Body of pancreas (tissue), 4 donors: Measurements from ENCODE around the gene KAT2A. TPM values are rescaled to one million over a fixed set of nuclear protein-coding genes. Genes with fewer than 3 reads are reported as not detected.
A peak's percentile ranks its signal among the peaks of the same experiment; 100 is the strongest.

Source experiments
- ATAC-seq: fragments of 150-250 bp; one replicate; pipeline ENCODE4 v1.9.1; 2016
- DNase-seq, 4 donors: peaks; one replicate each; pipeline ENCODE4 v3.0.0-alpha.2; 2019
- H3K27ac ChIP-seq, 4 donors: fragments of 200-600 bp; sonication (generic); 1 replicate in 3 of 4; 2 replicates in 1 of 4; pipeline versions ENCODE4 v1.5.1 to v1.6.1; 2016 to 2019; ENCODE audit warnings: mild to moderate bottlenecking in 1 of 4, mixed read lengths in 1 of 4, moderate library complexity in 1 of 4
- H3K27me3 ChIP-seq, 2 donors: fragments of 200-600 bp; sonication (generic); one replicate each; pipeline ENCODE4 v1.6.0; 2016; ENCODE audit warnings: mild to moderate bottlenecking in 1 of 2
- H3K36me3 ChIP-seq, 2 donors: fragments of 200-600 bp; sonication (generic); replicated peaks in 1 of 2; 2 replicates each; pipeline ENCODE4 v1.5.1; 2016; ENCODE audit warnings: low read depth in 2 of 2; ENCODE audit not compliant: insufficient read depth in 1 of 2
- H3K4me1 ChIP-seq: fragments of 200-600 bp; sonication (generic); one replicate; pipeline ENCODE4 v1.6.0; 2016
- H3K4me3 ChIP-seq, 2 donors: fragments of 200-600 bp; sonication (generic); 1 replicate in 1 of 2; 2 replicates in 1 of 2; pipeline ENCODE4 v1.5.1; 2016 to 2019
- H3K9me3 ChIP-seq, 3 donors: fragments of 200-600 bp; sonication (generic); 1 replicate in 2 of 3; 2 replicates in 1 of 3; pipeline ENCODE4 v1.5.1; 2016
- POLR2A ChIP-seq, 3 donors: fragments of 450-650 bp; IDR thresholded peaks; one replicate each; pipeline ENCODE4 v1.6.1; 2016; ENCODE audit warnings: antibody characterized with exemption in 3 of 3, mild to moderate bottlenecking in 2 of 3
- WGBS, 2 donors: methylation state at CpG; one replicate each; pipeline ENCODE4 v1.1.5; 2017; 5-methylcytosine and 5-hydroxymethylcytosine counted together
- intact Hi-C: fragments of 100-400 bp; cut with DNase I; formaldehyde crosslinking; loops from one replicate; pipeline ENCODE4 v1.15.1; 2023
- total RNA-seq, 2 donors: library from RNA; depleted of rRNA; stranded (reverse); fragments of >200 nt; gene quantifications; one replicate each; pipeline ENCODE4 v1.1.0, GENCODE V29; 2016
- TF ChIP-seq, protein P1 (sequence below), 7 experiments: fragments of 450-650 bp in 4 of 7; fragments of 200-600 bp in 3 of 7; sonication (generic) in 3 of 7; IDR thresholded peaks; one replicate each; pipeline ENCODE4 v1.5.1; 2016 to 2019; ENCODE audit warnings: antibody characterized with exemption in 7 of 7

The KAT2A gene
- total RNA-seq, 2 donors from 2014 or later: 50.6 to 58.7 TPM

DNA sequence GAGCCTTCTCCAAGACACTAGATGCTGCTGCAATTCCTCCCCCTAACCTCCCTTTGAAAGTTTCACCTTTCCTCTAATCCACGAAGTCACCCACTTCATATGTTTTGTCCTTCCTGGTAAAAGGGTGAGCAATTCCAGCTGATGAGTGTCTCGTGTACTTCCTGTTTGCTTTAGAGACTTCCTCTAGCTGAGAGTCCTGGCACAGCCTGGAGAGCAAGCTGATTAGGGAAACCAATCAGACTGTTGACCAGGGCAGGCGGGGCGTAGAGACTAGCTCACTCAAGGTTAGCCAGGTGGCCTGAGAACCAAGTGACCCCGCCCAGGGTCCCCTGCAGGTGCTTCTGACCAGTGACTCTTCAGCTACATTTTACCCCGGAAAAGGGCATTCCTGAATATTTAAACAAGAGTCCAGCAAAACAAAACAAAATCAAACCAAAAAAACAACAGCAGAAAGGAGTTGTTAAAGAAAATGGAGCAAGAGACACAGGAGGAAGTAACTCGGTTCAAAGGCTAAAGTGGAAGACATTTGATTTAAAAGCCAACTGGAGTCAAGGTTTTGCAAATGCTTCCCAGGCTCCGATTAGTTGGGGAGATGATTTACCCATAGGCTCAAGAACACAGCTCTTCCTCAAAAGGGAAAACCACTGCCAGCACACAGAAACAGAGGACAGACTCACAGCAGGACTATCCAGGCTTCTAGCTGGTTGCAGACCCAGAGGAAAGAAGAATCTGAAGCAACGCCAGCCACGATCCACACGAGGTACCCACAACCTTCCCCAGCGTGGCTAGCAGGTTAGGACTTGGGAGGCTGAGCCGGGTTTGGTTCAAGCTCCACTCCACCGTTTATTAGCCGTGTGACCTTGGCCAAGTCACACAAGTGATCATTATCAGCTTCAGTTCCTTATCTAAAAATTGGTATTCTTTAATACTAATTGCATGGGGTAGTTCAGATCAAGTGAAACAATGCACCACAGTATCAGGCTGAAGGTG is 14.8 kb upstream of the KAT2A start:
- H3K36me3 ChIP-seq: no peaks in the 10 kb centered on the region
- H3K27ac ChIP-seq: peak overlapping the region; percentile 85 to 95 (median 92)
- no peaks in the 10 kb centered on the region for H3K9me3 ChIP-seq
- no peaks in the 10 kb centered on the region for H3K27me3 ChIP-seq
- 6 to 15% methylated on average over 15 of the region's 15 CpGs for WGBS, 2 donors
- DNase-seq (peak; percentile 91 to 97 (median 96)), ATAC-seq (peak; percentile 93)
- intact Hi-C loops: no loop called here
- no peak overlapping the region for H3K4me3 ChIP-seq
- peaks cover 78% of the 10 kb centered on the region for H3K4me1 ChIP-seq
- TF ChIP-seq, protein P1, sequence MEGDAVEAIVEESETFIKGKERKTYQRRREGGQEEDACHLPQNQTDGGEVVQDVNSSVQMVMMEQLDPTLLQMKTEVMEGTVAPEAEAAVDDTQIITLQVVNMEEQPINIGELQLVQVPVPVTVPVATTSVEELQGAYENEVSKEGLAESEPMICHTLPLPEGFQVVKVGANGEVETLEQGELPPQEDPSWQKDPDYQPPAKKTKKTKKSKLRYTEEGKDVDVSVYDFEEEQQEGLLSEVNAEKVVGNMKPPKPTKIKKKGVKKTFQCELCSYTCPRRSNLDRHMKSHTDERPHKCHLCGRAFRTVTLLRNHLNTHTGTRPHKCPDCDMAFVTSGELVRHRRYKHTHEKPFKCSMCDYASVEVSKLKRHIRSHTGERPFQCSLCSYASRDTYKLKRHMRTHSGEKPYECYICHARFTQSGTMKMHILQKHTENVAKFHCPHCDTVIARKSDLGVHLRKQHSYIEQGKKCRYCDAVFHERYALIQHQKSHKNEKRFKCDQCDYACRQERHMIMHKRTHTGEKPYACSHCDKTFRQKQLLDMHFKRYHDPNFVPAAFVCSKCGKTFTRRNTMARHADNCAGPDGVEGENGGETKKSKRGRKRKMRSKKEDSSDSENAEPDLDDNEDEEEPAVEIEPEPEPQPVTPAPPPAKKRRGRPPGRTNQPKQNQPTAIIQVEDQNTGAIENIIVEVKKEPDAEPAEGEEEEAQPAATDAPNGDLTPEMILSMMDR (IDR thresholded peaks at IDR 0.05): peak in 2 of 7 experiments; percentile 21 to 30
- peak; percentile 46 to 62 (median 59) for TF ChIP-seq POLR2A (IDR thresholded peaks at IDR 0.05)

DNA sequence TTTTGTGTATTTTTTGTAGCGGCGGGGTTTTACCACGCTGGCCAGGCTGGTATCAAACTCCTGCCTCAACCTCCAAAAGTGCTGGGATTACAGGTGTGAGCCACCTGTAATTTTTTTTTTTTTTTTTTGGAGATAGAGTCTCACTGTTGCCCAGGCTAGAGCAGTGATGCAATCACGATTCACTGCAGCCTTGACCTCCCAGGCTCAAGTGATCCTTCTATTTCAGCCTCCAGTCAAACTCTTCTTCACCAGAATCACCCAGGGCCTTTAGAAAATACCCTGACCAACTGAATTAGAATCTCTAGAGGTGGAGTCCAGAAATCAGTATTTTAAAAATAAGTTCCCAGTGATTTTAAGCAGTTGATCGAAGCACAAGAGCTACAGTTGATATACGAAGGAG is 14.0 kb upstream of the KAT2A start:
- Histone ChIP-seq H3K9me3 (no peaks in the 10 kb centered on the region), H3K4me1 (peaks cover 81% of the 10 kb centered on the region), H3K4me3 (no peak overlapping the region), H3K27ac (peak overlapping the region; percentile 85 to 95 (median 92)), H3K36me3 (no peaks in the 10 kb centered on the region), H3K27me3 (no peaks in the 10 kb centered on the region)
- intact Hi-C loops: no loop called here
- WGBS, 2 donors: 38 to 47% methylated on average over 6 of the region's 6 CpGs
- ATAC-seq (no peak), DNase-seq (no peak)
- TF ChIP-seq POLR2A (IDR thresholded peaks at IDR 0.05): no peak
- TF ChIP-seq, protein P1 (IDR thresholded peaks at IDR 0.05): no peak

DNA sequence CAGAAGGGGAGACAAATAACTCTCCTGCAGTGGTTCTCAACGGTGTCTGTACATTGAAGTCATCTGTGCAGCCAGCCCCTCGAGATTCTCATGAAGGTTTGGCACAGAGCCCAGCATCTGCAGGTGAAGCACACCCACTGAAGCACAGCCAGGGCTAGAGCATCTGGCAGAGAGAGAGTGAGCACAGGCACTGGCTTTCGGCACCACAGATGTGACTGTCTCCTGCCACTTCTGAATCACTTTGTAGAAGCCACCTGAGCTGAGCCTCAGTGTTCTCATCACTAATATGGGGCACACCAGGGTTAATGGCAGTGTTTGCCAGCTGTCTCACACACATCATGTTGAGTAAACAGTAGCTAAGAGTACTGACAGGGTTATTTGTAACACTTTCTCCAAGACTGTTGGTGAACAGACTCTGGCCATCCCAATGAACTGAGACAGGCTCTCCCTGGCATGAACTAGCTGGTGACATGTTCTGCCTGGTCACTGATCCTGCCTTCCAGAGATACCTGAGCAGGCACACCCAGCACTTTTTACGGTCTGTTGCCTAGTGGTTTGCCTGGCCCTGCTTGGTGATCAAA is 12.4 kb upstream of the KAT2A start:
- H3K36me3 ChIP-seq: peaks cover 0 to 6% of the 10 kb centered on the region in 2 donors
- peak; percentile 49 to 75 (median 68) for DNase-seq
- no peak overlapping the region for H3K4me3 ChIP-seq
- no peak for TF ChIP-seq POLR2A (IDR thresholded peaks at IDR 0.05)
- TF ChIP-seq, protein P1 (IDR thresholded peaks at IDR 0.05): no peak
- intact Hi-C loops: no loop called here
- H3K9me3 ChIP-seq: no peaks in the 10 kb centered on the region
- WGBS, 2 donors: 0 to 14% methylated on average over 3 to 4 of the region's 4 CpGs
- H3K4me1 ChIP-seq: peaks cover 76% of the 10 kb centered on the region
- ATAC-seq: peak; percentile 34
- peak overlapping the region; percentile 85 to 93 (median 88) for H3K27ac ChIP-seq
- H3K27me3 ChIP-seq: no peaks in the 10 kb centered on the region

DNA sequence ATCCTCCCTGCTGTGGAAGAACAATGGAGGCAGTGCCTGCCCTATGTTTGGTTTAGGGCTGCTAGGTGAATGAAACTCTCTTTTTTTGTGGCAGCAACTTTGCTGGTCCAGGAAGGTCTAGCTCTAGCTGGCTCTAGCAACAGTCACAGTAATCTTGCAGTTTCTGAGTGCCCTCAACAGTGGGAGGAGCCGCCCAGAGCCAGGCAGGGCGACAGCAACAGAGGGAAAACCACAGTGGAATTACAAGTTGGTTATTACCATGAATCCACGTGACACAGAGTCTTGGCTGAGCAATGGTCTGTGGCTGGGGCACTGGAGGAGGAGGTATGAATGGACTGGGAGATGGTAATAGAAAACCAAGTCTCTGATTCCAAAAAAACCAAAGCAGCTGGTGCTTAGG is 11.8 kb upstream of the KAT2A start:
- Histone ChIP-seq H3K9me3 (no peaks in the 10 kb centered on the region), H3K27me3 (no peaks in the 10 kb centered on the region), H3K27ac (peak overlapping the region; percentile 85 to 93 (median 88)), H3K36me3 (peaks cover 0 to 12% of the 10 kb centered on the region in 2 donors), H3K4me1 (peaks cover 70% of the 10 kb centered on the region), H3K4me3 (no peak overlapping the region)
- DNase-seq (peak; percentile 64 to 85 (median 78)), ATAC-seq (peak; percentile 57)
- intact Hi-C loops: no loop called here
- WGBS, 2 donors: 0 to 13% methylated on average over 3 of the region's 3 CpGs
- TF ChIP-seq, protein P1 (IDR thresholded peaks at IDR 0.05): no peak
- no peak for TF ChIP-seq POLR2A (IDR thresholded peaks at IDR 0.05)
